Germinal center (tissue), 1 donor: ENCODE measurements around the gene WNK2.
"Not testable (repeated sequence)": the region's sequence is repeated elsewhere in the genome, so short reads cannot be mapped to it uniquely, and the experiment has no call there.

ENCODE experiments used
- DNase-seq: peaks from one replicate; pipeline ENCODE4 v3.0.0; 2012; ENCODE audit warnings: mixed read lengths, low spot score

The WNK2 gene

DNA sequence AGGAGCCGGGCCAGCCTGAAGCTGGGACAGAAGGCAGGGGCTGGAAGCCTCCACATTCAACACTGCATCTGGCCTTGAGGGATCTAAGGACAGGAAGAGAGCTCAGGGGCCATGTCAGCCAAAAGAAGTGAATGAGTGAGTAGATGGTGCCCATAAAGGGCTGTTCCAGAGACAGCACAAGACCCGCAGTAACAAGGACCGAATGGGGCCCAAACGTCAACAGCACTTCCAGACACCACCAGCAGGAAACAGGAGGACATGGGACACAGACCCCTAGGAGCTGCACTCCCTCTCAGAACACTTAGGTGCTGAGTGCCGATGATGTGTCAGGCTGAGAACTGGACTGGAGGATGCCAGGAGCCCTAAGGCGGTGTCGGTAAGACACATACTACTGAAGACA is 152.8 kb downstream of the WNK2 start:
- no peak for DNase-seq

DNA sequence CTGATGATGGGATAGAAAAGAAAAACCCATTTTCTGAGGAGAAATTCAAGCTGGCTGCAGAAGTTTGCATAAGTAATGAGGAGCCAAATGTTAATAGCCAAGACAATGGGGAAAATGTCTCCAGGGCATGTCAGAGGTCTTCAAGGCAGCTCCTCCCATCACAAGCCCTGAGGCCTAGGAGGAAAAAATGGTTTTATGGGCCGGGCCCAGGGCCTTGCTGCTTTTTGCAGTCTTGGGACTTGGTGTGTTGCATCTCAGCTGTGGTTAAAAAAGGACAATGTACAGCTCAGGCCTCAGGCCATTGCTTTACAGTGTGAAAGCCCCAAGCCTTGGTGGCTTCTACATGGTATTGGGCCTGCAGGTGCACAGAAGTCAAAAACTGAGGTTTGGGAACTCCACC is 154.3 kb downstream of the WNK2 start:
- DNase-seq = not testable (repeated sequence)

DNA sequence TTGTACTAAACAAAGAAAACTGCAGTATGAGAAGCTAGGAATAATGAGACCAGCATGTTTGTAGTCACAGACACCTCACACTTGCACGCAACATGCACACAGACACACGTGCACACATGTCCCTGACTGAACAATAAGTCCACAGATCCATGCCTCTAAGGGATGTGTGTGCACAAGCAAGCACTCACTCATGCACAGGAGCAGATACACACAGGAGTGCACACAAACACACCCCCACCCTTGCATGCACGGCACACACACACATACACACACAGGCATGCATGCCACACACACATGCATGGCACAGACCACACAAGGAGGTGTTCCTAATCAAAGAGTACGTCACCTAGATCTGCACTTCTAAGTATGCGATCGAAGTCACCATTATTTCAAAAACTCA is 156.2 kb downstream of the WNK2 start:
- no peak for DNase-seq

DNA sequence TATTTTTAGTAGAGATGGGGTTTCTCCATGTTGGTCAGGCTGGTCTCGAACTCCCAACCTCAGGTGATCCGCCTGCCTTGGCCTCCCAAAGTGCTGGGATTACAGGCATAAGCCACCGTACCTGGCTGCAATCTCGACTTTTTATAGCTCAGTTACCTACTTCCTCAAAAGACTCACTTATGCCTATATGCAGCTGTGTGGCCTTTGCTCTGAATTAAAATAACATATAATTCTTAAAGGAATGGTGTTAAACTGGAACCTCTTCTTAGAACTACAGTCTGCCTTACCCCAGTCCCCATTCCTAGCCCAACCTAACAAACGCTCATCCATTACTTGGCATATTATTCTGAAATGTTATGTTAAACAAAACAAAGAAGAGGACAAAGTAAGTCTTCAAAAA is 157.9 kb downstream of the WNK2 start:
- DNase-seq = not testable (repeated sequence)

DNA sequence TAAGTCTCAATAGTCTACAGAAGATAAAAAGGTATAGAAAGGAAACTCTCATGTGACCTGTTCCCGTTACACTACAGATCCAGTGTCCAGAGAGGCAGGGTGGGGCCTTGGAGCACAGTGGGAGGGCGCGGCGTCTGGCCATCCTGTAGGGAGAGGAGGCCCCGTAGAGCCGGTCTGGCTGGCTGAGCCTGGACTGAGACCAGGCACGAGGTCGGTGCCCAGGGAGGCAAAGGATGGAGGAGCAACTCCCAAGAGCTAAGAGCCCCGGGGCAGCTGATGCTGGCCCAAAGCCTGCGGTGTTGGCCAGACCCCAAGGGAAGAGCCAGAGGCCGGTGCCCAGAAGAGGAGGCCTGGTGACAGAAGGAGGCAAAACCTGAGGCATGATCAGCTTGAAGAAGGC is 158.5 kb downstream of the WNK2 start:
- not testable (repeated sequence) for DNase-seq

DNA sequence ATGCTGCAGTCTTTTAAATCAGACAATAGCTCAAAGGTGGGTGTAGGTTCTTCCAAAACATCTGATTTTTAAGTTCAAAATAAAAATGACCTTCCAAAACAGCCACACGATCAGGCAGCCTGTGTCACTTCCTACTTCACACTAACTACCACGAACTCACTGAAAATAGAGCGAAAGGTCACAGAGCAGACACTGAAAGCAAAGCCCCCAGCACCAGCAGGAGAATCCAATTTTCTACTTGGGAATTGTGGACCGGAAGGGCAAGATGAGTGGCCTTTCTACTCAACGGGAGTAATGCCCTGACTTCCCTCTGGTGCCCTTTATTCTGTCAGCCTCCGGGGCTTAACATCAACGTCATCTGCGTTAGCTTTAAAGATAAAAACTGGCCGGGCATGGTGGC is 159.7 kb downstream of the WNK2 start:
- DNase-seq = no peak

DNA sequence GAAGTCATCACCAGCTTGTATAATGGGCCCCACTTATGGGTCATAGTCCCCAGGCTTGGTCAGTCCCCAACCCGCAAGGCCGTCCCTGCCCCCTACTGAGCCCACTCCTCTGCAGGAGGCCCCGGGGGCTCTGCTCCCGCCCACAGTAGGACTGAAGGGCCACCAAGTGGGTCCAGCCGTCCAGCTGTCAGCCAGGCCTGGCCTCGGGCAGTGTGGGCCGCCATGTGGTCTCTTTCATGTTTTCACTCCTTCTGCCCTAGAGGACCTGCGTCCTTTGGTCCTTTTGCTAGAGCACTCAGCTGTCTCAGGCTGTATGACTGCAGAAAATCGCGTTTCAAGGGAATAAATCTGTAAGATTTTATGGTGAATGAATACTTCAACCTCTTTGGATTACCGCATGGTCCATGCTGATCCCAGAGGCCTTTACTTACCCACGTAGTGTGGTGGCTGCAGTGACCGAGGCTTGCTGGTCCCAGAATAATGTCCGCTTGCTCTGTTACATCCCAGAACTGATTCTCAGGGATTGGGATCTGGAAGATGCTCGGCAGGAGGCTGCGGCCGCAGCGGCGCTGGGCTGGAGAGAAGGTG is 161.8 kb downstream of the WNK2 start:
- DNase-seq = no peak

DNA sequence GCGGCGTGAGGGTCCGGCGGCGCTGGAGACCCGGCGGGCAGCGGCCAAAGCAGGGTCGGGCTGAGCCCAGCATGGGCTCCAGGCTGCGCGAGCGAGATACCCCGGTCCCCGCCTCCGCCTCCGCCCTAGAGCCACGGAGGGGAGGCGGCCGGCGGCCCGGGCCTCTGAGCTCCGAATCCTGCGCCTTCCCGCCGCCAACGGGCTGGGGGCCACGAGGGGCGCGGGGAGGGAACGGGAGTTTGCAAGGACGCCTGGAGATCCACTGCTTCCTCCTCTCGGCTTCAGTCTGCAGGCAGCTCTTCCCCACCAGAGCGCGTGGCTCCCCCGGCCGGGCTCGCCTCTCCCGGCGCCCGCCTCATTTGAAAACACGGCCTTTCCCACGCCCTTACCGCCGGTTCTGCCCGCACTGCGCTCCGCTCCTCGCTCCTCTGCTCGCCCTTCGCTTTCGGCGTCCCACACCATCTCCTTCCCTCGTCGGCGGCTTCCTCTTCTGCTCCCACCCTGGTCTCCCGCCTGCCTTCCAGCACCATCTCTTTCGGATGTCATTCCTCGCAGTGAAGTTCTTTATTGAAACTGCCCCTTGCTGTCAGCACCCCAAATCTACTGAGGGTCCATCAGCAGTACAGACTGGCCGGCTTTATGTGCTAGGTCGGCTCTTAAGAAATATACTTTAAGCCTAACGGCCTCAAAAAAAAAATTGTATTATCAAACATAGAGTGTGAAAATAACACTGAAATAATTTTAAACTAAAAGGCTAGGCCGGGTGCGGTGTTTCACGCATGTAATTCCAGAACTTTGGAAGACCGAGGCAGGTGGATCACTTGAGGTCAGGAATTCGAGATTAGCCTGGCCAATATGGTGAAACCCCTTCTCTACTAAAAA is 162.5 kb downstream of the WNK2 start:
- DNase-seq = no peak

DNA sequence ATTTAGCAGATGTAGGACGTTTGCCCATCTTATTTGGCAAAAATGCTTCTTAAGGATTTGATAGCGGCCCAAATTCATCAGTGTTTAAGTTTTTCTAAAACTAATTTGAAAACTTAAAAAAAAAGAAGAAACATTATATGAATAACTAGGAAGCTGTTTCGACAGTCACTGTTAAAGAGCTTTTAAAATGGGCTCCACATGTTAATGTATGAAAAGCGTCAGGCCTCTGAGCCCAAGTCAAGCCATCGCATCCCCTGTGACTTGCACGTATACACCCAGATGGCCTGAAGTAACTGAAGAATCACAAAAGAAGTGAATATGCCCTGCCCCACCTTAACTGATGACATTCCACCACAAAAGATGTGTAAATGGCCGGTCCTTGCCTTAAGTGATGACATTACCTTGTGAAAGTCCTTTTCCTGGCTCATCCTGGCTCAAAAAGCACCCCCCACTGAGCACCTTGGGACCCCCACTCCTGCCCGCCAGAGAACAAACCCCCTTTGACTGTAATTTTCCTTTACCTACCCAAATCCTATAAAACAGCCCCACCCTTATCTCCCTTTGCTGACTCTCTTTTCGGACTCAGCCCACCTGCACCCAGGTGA is 163.5 kb downstream of the WNK2 start:
- not testable (repeated sequence) for DNase-seq

DNA sequence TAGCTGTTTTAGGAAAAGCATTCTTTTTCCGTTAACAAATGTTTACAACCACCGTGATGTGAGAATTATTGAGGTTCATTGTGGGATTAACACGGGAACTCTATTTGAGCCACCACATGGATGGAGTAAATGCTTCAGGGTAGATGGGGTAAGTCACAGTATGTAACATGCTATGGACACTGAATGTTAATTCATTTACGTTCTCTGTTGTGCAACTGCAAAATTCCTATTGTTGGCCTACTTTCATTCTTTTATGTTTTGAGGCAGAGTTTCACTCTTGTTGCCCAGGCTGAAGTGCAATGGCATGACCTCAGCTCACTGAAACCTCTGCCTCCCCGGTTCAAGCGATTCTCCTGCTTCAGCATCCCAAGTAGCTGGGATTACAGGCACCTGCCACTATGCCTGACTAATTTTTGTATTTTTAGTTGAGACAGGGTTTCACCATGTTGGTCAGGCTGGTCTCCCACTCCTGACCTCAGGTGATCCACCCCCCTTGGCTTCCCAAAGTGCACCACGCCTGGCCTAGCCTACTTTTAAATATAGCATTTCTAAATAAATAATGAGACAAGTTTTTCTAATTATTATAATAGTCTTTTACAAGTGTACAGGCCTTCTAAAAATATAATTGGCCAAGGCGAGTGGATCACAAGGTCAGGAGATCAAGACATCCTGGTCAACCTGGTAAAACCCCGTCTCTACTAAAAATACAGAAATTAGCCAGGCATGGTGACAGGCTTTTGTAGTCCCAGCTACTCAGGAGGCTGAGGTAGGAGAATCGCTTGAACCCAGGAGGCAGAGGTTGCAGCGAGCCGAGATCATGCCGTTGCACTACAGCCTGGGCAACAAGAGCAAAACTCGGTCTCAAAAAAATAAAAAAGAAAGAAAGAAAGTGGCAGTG is 169.7 kb downstream of the WNK2 start:
- DNase-seq = not testable (repeated sequence)

DNA sequence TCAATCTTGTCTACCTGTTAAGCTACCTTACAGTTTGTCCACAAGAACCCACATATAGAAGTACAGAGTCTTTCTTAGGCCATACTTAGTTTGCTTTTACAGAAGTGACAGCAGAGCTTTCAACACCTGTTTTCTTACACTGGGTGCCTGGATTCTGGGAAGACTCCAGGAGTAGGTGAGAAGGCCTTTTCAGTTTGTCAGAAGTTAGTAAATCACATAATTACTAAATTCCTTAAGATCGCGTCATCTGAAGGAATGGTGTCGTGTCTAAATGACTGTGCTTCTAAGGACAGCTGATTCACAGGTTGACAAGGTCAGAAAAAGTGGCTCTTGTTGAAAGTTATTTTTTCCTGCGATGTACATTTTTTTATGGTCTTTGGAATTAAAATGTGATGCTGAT is 170.5 kb downstream of the WNK2 start:
- no peak for DNase-seq

DNA sequence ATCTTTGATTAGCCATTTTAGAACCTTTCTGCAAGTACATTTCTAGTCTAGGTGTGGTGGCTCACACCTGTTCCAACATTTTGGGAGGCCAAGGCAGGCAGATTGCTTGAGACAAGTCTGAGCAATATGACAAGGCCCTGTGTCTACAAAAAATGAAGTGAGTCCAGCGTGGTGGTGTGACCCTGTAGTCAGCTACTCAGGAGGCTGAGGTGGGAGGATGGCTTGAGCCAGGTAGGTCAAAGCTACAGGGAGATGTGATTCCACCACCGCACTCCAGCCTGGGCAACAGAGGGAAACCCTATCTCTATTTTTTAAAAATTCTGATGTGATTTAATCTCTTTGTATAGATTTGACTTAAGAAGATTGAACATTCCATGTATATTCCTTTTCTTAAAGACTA is 171.9 kb downstream of the WNK2 start:
- no peak for DNase-seq

DNA sequence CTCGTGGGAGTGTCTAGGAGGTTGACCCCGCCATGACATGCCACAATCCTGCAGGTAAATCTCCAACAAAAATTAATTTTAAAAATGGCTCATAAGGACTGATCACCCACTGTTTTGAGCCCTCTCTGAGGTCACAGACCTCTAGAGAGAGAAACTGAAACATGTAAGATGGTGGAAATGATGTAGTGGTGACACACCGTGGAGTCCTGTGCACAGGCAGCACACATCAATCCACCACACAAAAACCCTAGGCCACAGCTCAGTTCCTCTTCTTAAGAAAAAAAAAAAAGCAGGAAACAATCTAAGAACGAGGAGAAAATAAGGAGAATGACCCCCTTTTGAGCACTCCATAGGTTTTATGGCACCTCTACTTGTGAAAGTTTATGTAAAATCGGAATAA is 173.7 kb downstream of the WNK2 start:
- DNase-seq = no peak

DNA sequence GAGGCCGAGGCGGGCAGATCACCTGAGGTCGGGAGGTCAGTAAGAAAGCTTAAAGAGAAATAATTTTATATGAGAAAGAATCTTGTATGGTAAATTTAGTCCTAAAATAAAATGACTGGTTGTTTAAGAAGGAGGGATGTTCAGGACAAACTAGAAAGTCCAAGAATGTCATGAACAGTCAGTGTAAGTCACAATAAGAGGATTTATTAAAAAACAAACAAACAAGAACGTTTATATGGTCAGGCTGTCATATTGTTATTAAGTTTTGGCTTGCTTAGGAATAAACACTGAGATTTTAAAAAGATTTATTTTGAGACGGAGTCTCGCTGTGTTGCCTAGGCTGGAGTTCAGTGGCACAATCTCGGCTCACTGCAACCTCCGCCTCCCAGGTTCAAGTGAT is 176.0 kb downstream of the WNK2 start:
- DNase-seq = not testable (repeated sequence)

DNA sequence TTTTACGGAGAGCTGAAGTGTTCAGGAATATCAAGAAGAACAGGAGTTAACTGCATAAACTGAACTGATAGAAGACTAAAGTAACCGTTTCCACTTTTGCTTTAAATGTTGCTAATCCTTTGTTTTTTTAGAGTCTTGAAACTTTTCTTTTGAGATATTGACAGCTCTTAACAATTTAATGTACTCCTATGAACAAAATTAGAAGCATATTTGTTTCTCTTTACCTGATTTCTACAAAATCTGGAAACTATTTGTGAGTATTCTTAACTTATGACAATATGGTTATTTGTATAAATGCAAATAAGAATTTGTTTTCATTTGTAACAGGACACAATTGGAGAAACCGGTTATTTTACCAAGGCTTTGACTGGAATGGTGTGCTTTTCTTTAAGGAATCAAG is 178.1 kb downstream of the WNK2 start:
- no peak for DNase-seq

DNA sequence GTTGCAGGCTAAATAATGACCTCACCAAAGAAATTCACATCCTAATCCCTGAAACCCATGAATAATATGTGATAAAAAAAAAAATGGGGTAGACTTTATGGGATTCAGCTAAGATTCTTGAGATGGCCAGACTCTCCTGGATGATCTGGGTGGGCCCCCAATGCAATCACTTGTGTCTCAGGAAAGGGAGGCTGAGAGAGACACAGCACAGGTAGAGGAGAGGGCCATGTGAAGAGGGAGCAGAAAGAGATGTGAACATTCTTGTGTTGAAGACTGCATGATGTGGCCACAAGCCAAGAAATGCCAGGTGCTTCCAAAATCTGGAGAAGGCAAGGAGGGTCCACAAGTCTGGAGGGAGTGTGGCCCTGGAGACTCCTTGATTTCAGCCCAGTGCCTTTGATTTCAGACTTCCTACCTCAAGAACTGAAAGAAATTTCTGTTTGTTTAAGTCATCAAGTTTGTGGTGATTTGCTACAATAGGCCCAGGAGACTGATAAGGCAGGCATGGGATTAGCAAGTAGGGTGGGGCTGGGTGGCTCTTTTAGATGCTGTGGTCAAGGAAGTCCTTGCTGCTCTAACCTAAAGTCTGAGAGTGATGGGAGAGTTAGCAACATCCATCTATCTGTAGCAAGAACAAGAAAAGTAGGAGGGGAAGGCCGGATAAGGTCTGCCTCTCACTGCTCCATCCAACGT is 180.9 kb downstream of the WNK2 start:
- no peak for DNase-seq

DNA sequence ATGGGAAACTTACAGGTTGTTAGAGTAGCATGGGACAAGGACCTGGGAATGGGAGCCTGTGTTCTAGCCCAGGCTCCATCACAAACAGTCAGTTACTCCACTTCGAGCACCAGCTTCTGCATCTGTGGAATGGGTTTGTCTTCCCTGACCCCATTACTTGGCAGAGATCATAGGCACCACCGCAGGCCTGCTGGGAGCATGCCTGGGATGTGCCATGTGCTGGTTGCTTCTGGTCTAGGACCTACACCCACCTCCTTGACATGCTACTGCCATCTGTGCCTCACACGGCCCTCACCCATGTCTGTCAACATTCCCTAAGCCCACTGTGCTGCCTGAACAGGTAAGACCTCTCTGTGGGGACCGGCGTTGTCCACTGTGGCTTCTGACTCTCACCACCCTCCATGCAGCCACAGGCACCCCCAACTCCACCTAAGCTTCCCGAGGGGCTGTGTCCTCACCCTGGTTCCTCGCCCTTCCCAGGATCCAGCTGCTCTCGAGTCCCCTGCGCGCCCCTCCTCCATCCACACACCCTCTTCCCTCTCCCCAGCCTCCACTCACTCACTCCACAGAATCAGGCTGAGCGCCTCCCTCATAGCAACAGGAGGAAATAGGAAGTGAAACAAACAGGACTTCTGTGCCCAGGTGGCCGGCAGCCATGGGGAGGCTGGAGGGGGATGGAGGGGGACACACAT is 181.6 kb downstream of the WNK2 start:
- no peak for DNase-seq

DNA sequence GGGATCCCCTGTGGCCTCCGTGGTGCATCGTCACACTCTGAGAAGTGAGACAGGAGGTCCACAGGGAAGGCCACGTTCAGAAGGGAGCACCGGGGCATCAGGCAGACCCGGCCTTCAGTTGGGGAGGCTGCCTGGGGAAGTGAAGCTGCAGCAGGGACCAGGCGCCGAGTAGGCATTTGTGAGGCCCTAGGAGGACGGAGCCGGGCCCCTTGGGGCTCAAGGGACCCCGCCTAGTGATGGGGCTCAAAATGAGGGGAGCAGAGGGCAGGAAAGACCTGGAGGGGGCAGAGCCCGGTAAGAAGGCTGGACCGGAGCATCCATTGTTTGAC is 182.1 kb downstream of the WNK2 start:
- no peak for DNase-seq

DNA sequence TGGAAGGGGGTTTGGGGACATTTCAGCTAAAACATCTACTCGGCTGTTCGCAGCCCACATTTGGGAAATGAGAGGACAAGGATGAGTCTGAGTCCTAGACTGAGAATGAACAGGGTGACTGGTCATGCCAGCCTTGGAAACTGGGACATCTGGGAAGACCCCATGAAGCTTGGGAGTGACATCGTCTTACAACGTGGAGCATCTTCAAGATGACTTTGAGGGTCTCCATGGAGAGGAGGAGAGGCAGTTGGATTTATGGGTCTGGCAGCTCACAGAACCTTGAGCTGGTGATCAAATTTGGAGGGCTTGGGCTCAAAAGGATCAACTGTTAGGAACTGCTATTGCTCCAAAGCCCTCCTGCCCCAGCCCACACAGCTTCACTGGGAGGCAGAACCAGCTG is 182.5 kb downstream of the WNK2 start:
- DNase-seq = not testable (repeated sequence)

DNA sequence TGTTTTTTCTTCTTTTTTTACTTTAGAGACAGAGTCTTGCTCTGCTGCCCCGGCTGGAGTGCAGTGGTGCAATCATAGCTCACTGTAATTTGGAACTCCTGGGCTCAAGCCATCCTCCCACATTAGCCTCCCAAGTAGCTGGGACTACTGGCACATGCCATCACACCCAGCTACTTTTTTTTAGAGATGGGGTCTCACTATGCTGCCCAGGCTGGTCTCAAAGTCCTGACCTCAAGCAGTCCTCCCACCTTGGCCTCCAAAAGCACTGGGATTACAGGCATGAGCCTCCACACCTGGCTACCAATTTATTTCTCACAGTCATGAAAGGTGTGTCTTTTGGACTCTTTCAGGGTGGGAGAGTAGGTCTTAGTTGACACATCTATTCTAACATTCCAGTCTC is 184.5 kb downstream of the WNK2 start:
- no peak for DNase-seq

DNA sequence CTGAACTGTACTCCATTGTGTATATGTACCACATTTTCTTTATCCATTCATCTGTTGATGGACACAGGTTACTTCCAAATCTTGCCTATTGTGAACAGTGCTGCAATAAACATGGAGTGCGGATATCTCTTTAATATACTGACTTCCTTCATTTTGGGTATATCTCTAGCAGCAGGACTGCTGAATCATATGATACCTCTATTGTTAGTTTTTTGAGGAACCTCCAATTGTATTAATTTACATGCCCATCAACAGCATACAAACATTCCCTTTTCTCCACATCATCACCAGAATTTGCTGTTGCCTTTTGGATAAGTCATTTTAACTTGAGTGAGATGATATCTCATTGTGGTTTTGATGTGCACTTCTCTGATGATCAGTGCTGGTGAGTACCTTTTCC is 185.7 kb downstream of the WNK2 start:
- no peak for DNase-seq
